A673 (cell line): ENCODE results near the gene B3GNT8.

ENCODE experiments used
- CTCF ChIP-seq: fragments of 300-800, 200-600 bp; sonication (generic); conservative IDR thresholded peaks from 2 replicates; pipeline ENCODE4 v1.5.1; 2017; ENCODE audit warnings: low read depth, mild to moderate bottlenecking, antibody characterized with exemption, low read length, moderate library complexity, mixed read lengths
- EZH2 ChIP-seq: fragments of 200-600 bp; sonication (generic); IDR thresholded peaks from 2 replicates; pipeline ENCODE4 v1.6.1; 2017; ENCODE audit warnings: borderline replicate concordance, low read depth, mild to moderate bottlenecking, mixed read lengths, antibody characterized with exemption, low read length; ENCODE audit not compliant: poor library complexity, severe bottlenecking

GRCh38 chr19:41435936-41436673 lies 8.9 kb upstream of the B3GNT8 start:
- TF ChIP-seq CTCF (no peak), EZH2 (no peak)
